ENCODE data around the gene GLG1.
"Not testable (repeated sequence)": the region's sequence is repeated elsewhere in the genome, so short reads cannot be mapped to it uniquely, and the experiment has no call there.

GLG1 gene

GRCh38 chr16:74420612-74421481 is 186.1 kb downstream of the GLG1 start, which contains the start of gene CLEC18B:
CLEC18B (minus strand) TSS chr16:74421478; CDS start chr16:74421270, 208 bp downstream.
- not testable (repeated sequence) for DNase-seq (ENCODE audit: insufficient read length, low spot score); FAIRE-seq

GRCh38 chr16:74419811-74420210 is 187.1 kb downstream of the GLG1 start:
- not testable (repeated sequence) for FAIRE-seq; DNase-seq (ENCODE audit: insufficient read length, low spot score)

- DNase-seq (ENCODE audit: insufficient read length, low spot score); FAIRE-seq: not testable (repeated sequence)
Observed at GRCh38 chr16:74417897-74418296, 189.0 kb downstream of the GLG1 start.

GRCh38 chr16:74413920-74414319 is 193.0 kb downstream of the GLG1 start:
- FAIRE-seq; DNase-seq (ENCODE audit: insufficient read length, low spot score): not testable (repeated sequence)

GRCh38 chr16:74413485-74413884 is 193.4 kb downstream of the GLG1 start:
- FAIRE-seq = not testable (repeated sequence)

GRCh38 chr16:74412775-74413390 is 194.0 kb downstream of the GLG1 start:
- DNase-seq (ENCODE audit: insufficient read length, low spot score) = not testable (repeated sequence)

More at GRCh38 chr16:74413485-74413884, 193.4 kb downstream of the GLG1 start:
- DNase-seq (ENCODE audit: insufficient read length, low spot score) = not testable (repeated sequence)

GRCh38 chr16:74412138-74412774 is 194.7 kb downstream of the GLG1 start:
- DNase-seq (ENCODE audit: insufficient read length, low spot score); FAIRE-seq: not testable (repeated sequence)

More at GRCh38 chr16:74412775-74413390, 194.0 kb downstream of the GLG1 start:
- not testable (repeated sequence) for FAIRE-seq

GRCh38 chr16:74410981-74411380 is 195.9 kb downstream of the GLG1 start:
- FAIRE-seq; DNase-seq (ENCODE audit: insufficient read length, low spot score): not testable (repeated sequence)

GRCh38 chr16:74410057-74410957 is 196.6 kb downstream of the GLG1 start:
- DNase-seq (ENCODE audit: insufficient read length, low spot score); FAIRE-seq: not testable (repeated sequence)

GRCh38 chr16:74409185-74409981 is 197.5 kb downstream of the GLG1 start:
- not testable (repeated sequence) for FAIRE-seq; DNase-seq (ENCODE audit: insufficient read length, low spot score)

GRCh38 chr16:74407362-74407705 is 199.6 kb downstream of the GLG1 start:
- not testable (repeated sequence) for DNase-seq (ENCODE audit: insufficient read length, low spot score); FAIRE-seq

GRCh38 chr16:74406600-74407361 is 200.1 kb downstream of the GLG1 start:
- not testable (repeated sequence) for DNase-seq (ENCODE audit: insufficient read length, low spot score); FAIRE-seq

GRCh38 chr16:74404148-74404933 is 202.6 kb downstream of the GLG1 start:
- FAIRE-seq; DNase-seq (ENCODE audit: insufficient read length, low spot score): not testable (repeated sequence)

GRCh38 chr16:74400238-74400637 is 206.7 kb downstream of the GLG1 start:
- DNase-seq (ENCODE audit: insufficient read length, low spot score); FAIRE-seq: not testable (repeated sequence)

GRCh38 chr16:74398212-74398895 is 208.6 kb downstream of the GLG1 start:
- not testable (repeated sequence) for DNase-seq (ENCODE audit: insufficient read length, low spot score); FAIRE-seq

Measured in H54 (cell line).